Karpas-422 (cell line): ENCODE data around the gene ADD2. TPM values are rescaled to one million over a fixed set of nuclear protein-coding genes. Genes with fewer than 3 reads are reported as not detected.

Experiments used
- DNase-seq: peaks from one replicate; pipeline ENCODE4 v3.0.0-alpha.2; 2015
- H2AFZ ChIP-seq: fragments of 200-600 bp; sonication (generic); 2 replicates; pipeline ENCODE4 v1.6.1; 2014; ENCODE audit warnings: antibody characterized with exemption, low read length, mixed read lengths
- H3K27ac ChIP-seq: fragments of 200-600 bp; sonication (generic); 2 replicates; pipeline ENCODE4 v1.5.1; 2014; ENCODE audit warnings: mild to moderate bottlenecking, low read length, moderate library complexity
- H3K27me3 ChIP-seq: fragments of 200-600 bp; sonication (generic); 2 replicates; pipeline ENCODE4 v1.6.1; 2014; ENCODE audit warnings: low read length, mixed read lengths
- H3K36me3 ChIP-seq: fragments of 200-600 bp; sonication (generic); 2 replicates; pipeline ENCODE4 v1.6.1; 2014; ENCODE audit warnings: low read length, mixed read lengths; ENCODE audit not compliant: insufficient read depth
- H3K4me1 ChIP-seq: fragments of 200-600 bp; sonication (generic); 2 replicates; pipeline ENCODE4 v1.6.1; 2014; ENCODE audit warnings: mild to moderate bottlenecking, low read length, mixed read lengths
- H3K4me2 ChIP-seq: fragments of 200-600 bp; sonication (generic); 2 replicates; pipeline ENCODE4 v1.6.1; 2014; ENCODE audit warnings: low read length, low read depth, mild to moderate bottlenecking; ENCODE audit not compliant: poor library complexity, severe bottlenecking
- H3K4me3 ChIP-seq: fragments of 200-600 bp; sonication (generic); 2 replicates; pipeline ENCODE4 v1.5.1; 2014; ENCODE audit warnings: mild to moderate bottlenecking, antibody characterized with exemption, low read length, mixed read lengths
- H3K79me2 ChIP-seq: fragments of 200-600 bp; sonication (generic); 2 replicates; pipeline ENCODE4 v1.6.1; 2014; ENCODE audit warnings: mild to moderate bottlenecking, low read length, mixed read lengths
- H3K9ac ChIP-seq: fragments of 200-600 bp; sonication (generic); 2 replicates; pipeline ENCODE4 v1.6.0; 2014; ENCODE audit warnings: low read length
- H3K9me2 ChIP-seq: fragments of 200-600 bp; sonication (generic), shearing (Covaris generic); replicated peaks from 2 replicates; pipeline ENCODE4 v1.6.0; 2014; ENCODE audit warnings: mild to moderate bottlenecking, low read length, moderate library complexity; ENCODE audit not compliant: insufficient read depth
- H3K9me3 ChIP-seq: fragments of 300-700, 200-600 bp; sonication (generic); 2 replicates; pipeline ENCODE4 v1.6.1; 2014; ENCODE audit warnings: low read length, mixed read lengths
- H4K20me1 ChIP-seq: fragments of 200-600 bp; sonication (generic); 2 replicates; pipeline ENCODE4 v1.6.1; 2014; ENCODE audit warnings: mild to moderate bottlenecking, antibody characterized with exemption, low read length, low read depth; ENCODE audit not compliant: insufficient read depth
- total RNA-seq: library from RNA; depleted of rRNA; stranded (reverse); fragments of >200 nt; shearing (Covaris generic); gene quantifications from 2 replicates; pipeline ENCODE4 v1.2.3, GENCODE V29; 2014; ENCODE audit warnings: low replicate concordance

ADD2 gene
- total RNA-seq, 1 experiment from 2014 or later, result not detected

DNA sequence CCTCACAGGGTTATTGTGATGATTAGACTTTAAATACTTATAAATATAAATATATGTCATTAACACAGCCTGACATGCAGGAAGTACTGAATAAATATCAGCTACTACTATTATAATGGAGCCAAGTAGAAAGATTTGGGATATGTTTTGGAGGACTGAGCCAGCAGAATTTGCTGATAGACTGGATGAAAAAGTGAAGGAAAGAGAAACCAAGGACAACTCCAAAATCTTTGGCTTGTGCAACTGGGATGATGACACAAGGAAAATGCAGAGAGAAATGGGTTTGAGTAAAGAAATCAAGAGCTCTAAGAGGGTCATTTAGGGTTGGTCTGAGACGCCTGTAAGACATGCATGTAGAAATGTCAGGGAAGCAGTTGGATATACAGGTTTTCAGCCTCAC, 15.6 kb downstream of the ADD2 start:
- H3K9ac ChIP-seq, result no peak overlapping the region
- H3K36me3 ChIP-seq, result no peaks in the 10 kb centered on the region
- no peaks in the 10 kb centered on the region for H3K4me1 ChIP-seq
- H3K9me2 ChIP-seq, result no peaks in the 10 kb centered on the region
- H3K27ac ChIP-seq, result no peak overlapping the region
- no peak overlapping the region for H3K4me2 ChIP-seq
- no peaks in the 10 kb centered on the region for H4K20me1 ChIP-seq
- H3K79me2 ChIP-seq, result no peaks in the 10 kb centered on the region
- peaks cover 4% of the 10 kb centered on the region for H3K9me3 ChIP-seq
- no peak for DNase-seq
- no peak overlapping the region for H2AFZ ChIP-seq
- peaks cover 3% of the 10 kb centered on the region; the same call in 1 of the 2 replicates for H3K27me3 ChIP-seq
- no peak overlapping the region for H3K4me3 ChIP-seq

DNA sequence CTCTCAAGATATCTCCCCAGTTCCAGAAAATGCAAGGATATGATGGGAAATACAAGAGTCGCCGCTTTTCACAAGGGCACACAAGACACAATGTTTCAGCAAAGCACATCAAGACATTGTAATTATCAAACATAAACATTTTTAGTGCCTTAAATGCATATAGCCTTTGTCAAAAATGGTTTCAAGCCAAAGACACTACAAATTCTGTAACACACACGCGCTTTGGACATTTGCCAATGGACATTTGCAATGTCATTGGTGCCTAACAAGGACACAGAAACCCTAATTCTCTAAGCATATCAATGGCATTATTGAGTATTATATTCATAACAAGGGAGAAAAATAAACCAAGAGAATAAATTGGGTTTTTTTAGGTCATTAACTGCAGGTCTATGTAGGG, 16.1 kb downstream of the ADD2 start:
- H3K9ac ChIP-seq, result no peak overlapping the region
- H2AFZ ChIP-seq, result no peak overlapping the region
- no peaks in the 10 kb centered on the region for H3K9me2 ChIP-seq
- no peaks in the 10 kb centered on the region for H4K20me1 ChIP-seq
- H3K79me2 ChIP-seq, result no peaks in the 10 kb centered on the region
- peaks cover 7% of the 10 kb centered on the region for H3K9me3 ChIP-seq
- no peak overlapping the region for H3K27ac ChIP-seq
- H3K27me3 ChIP-seq, result peaks cover 5% of the 10 kb centered on the region; the same call in 1 of the 2 replicates
- H3K4me1 ChIP-seq, result no peaks in the 10 kb centered on the region
- H3K4me3 ChIP-seq, result no peak overlapping the region
- no peak overlapping the region for H3K4me2 ChIP-seq
- DNase-seq, result no peak
- no peaks in the 10 kb centered on the region for H3K36me3 ChIP-seq

DNA sequence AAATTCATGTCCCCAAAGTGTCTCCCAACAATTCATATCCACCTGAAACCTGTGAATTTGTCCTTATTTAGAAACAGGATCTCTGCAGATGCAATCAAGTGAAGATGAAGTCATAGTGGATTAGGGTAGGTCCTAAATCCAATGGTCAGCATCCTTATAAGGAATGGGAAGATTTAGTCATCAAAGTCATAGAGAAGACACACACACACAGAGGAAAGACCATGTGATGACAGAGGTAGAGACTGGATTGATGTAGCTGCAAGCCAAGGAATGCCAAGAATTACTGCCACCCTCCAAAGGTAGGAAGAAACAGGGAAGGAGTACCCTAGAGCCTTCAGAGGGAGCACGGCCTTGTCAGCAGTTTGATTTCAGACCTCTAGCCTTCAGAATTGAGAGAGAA, 17.7 kb downstream of the ADD2 start:
- Histone ChIP-seq H3K4me1 (no peaks in the 10 kb centered on the region), H3K4me2 (no peak overlapping the region), H3K27me3 (peaks cover 5% of the 10 kb centered on the region; the same call in 1 of the 2 replicates), H4K20me1 (no peaks in the 10 kb centered on the region), H3K9ac (no peak overlapping the region), H3K36me3 (no peaks in the 10 kb centered on the region), H3K79me2 (no peaks in the 10 kb centered on the region), H3K9me2 (no peaks in the 10 kb centered on the region), H3K4me3 (no peak overlapping the region), H2AFZ (no peak overlapping the region), H3K27ac (no peak overlapping the region), H3K9me3 (peaks cover 7% of the 10 kb centered on the region)
- no peak for DNase-seq

DNA sequence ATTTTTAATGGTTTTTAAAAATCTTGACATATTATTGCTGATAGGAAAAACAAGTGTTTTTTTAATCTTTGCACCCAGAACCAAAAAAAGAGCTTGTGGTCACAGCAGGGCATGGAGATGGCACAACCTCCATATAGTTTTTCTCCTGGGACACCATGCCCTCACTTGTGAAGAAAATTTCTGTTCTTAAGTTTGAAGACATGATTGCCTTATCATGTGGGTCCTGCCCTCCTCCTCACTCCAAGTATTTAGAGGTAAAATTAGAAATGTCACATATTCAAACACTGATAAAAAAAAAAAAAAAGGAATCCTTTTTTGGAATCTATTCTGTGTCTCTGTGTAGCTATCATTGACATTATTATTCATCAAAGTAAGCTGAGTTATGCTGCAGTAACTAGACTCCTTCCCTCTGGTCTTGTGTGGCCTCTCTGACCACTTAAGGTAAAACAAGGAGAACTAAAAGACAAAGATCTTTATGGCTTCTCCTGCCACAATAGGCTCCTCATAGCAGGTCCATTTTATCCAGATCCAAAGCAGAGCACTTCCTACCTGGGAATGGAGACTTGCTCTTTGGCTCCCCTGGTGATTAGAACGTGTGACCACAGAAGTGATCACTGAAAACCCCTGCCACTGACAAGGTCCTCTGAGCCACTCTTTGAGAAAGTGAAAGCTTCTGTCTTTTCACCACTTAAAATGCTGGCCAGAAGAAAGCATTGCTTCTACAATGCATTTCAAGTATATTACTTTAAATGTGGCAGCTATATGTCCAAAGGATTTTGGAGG, 19.8 kb downstream of the ADD2 start:
- H3K4me1 ChIP-seq, result no peaks in the 10 kb centered on the region
- H4K20me1 ChIP-seq, result no peaks in the 10 kb centered on the region
- no peak overlapping the region for H3K4me2 ChIP-seq
- no peak for DNase-seq
- H3K27ac ChIP-seq, result no peak overlapping the region
- no peak overlapping the region for H2AFZ ChIP-seq
- peaks cover 5% of the 10 kb centered on the region; the same call in 1 of the 2 replicates for H3K27me3 ChIP-seq
- no peaks in the 10 kb centered on the region for H3K79me2 ChIP-seq
- H3K9ac ChIP-seq, result no peak overlapping the region
- H3K36me3 ChIP-seq, result no peaks in the 10 kb centered on the region
- H3K9me2 ChIP-seq, result no peaks in the 10 kb centered on the region
- H3K4me3 ChIP-seq, result no peak overlapping the region
- H3K9me3 ChIP-seq, result peaks cover 7% of the 10 kb centered on the region

DNA sequence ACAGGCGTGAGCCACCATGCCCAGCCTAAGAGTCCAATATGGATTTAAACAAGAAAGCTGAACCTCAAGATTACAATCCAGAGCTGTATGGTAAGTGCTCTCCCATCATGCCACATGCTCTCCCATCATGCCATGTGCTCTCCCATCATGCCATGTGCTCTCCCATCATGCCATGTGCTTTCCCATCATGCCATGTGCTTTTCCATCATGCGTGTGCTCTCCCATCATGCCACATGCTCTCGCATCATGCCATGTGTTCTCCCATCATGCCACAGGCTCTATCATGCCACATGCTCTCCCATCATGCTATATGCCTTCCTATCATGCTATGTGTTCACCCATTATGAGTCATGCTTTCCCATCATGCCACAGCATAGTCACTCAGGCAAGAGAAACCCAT, 20.7 kb downstream of the ADD2 start:
- no peak for DNase-seq
- Histone ChIP-seq H3K9me2 (no peaks in the 10 kb centered on the region), H3K4me3 (no peak overlapping the region), H4K20me1 (no peaks in the 10 kb centered on the region), H3K4me2 (no peak overlapping the region), H3K9ac (no peak overlapping the region), H2AFZ (no peak overlapping the region), H3K27me3 (peaks cover 5% of the 10 kb centered on the region; the same call in 1 of the 2 replicates), H3K9me3 (peaks cover 7% of the 10 kb centered on the region), H3K79me2 (no peaks in the 10 kb centered on the region), H3K27ac (no peak overlapping the region), H3K4me1 (no peaks in the 10 kb centered on the region), H3K36me3 (no peaks in the 10 kb centered on the region)

DNA sequence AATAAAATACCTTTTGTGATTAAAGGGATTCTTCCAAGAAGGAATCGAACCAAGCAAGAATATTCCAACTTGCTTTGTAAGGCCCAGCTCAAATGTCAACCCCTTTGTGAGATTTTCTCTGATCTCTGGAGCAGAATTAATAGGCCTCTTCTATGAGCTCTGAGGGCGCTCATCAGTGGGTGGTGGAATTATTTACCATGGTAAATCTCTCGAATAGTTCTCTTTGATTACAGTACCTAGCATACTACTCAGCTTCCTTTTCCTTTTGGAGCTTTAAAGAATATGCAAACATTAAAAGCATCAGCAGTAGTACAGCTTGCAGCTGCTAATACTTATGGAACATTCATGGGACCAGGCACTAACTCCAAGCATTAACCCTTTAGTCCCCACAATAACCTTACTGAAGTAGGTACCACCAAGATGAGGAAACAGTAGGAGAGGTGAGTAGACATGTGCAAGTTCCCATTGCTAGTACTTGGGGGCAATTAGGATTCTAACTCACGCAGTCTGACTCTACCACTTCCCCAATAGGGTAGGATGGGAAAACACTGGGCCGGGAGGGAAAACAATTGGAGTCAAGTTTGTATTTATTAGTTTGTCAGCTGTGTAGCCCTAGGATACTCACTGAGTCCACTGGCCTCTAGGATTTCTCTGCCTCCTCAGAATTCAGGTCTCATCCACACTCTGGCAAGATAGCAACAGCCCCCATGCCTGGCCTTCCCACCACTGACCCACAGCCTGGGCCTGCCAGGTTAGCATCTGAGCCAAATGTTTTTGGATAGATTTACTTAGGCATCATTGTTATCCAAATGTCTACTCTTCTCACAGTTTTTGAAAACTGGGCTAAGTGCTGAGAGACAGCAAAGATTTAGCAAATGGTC, 21.7 kb downstream of the ADD2 start:
- H3K79me2 ChIP-seq, result no peaks in the 10 kb centered on the region
- no peak for DNase-seq
- no peaks in the 10 kb centered on the region for H4K20me1 ChIP-seq
- no peak overlapping the region for H2AFZ ChIP-seq
- H3K4me1 ChIP-seq, result no peaks in the 10 kb centered on the region
- no peaks in the 10 kb centered on the region for H3K36me3 ChIP-seq
- no peak overlapping the region for H3K27ac ChIP-seq
- H3K4me3 ChIP-seq, result no peak overlapping the region
- H3K9me2 ChIP-seq, result no peaks in the 10 kb centered on the region
- peaks cover 7% of the 10 kb centered on the region for H3K9me3 ChIP-seq
- H3K9ac ChIP-seq, result no peak overlapping the region
- no peak overlapping the region for H3K4me2 ChIP-seq
- peaks cover 5% of the 10 kb centered on the region; the same call in 1 of the 2 replicates for H3K27me3 ChIP-seq

DNA sequence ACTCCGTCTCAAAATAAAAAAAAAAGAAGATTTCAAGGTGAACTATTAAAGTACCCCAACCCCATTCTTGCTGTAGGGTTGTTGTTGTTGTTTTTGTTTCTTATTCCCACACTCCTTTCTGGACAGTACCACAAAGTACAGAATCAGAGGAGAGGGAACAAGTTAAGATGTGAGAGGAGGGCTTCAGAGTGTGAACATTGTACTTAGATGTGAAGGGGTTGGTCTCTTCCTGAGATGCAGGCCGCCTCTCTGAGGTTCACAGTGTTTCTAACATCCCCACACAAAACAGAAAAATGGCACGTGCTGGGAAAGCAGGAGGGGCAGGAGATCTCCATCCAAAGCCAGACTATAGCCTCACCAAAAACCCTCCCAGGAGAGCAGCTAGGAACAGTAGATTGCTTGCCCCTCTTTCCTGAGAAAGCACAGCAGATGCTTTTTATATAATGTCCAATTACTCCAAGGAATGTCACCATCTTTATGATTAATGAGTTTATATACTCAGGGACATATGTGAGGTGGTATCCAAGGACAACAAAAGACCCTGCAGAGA, 22.6 kb downstream of the ADD2 start:
- H3K27ac ChIP-seq, result no peak overlapping the region
- H3K9me2 ChIP-seq, result no peaks in the 10 kb centered on the region
- no peaks in the 10 kb centered on the region for H4K20me1 ChIP-seq
- no peak overlapping the region for H2AFZ ChIP-seq
- H3K4me3 ChIP-seq, result no peak overlapping the region
- no peaks in the 10 kb centered on the region for H3K79me2 ChIP-seq
- no peak for DNase-seq
- no peak overlapping the region for H3K9ac ChIP-seq
- H3K4me1 ChIP-seq, result no peaks in the 10 kb centered on the region
- no peaks in the 10 kb centered on the region for H3K36me3 ChIP-seq
- H3K27me3 ChIP-seq, result peaks cover 5% of the 10 kb centered on the region; the same call in 1 of the 2 replicates
- H3K9me3 ChIP-seq, result peaks cover 7% of the 10 kb centered on the region
- no peak overlapping the region for H3K4me2 ChIP-seq

DNA sequence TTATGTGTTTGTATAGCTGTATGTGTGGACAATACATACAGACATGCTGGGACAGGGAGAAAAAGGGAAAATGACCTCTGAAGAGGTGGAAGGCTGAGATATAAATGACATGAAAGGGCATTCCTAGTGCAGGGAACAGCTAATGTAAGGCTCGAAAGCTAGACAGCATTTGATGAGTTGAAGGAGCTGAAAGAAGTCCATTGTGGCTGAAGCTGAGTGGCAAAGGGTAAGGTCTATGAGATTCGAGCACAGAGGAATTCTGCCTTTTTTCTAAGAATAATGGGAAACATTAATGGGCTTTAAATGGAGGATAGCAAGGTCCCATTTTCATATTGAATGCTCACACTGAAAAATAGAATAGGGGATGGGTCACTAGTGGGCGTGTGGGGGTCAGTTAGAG, 23.6 kb downstream of the ADD2 start:
- Histone ChIP-seq H3K79me2 (no peaks in the 10 kb centered on the region), H4K20me1 (no peaks in the 10 kb centered on the region), H3K9me3 (peaks cover 7% of the 10 kb centered on the region), H3K9ac (no peak overlapping the region), H3K4me3 (no peak overlapping the region), H2AFZ (no peak overlapping the region), H3K36me3 (no peaks in the 10 kb centered on the region), H3K9me2 (no peaks in the 10 kb centered on the region), H3K27ac (no peak overlapping the region), H3K27me3 (peaks cover 5% of the 10 kb centered on the region; the same call in 1 of the 2 replicates), H3K4me1 (no peaks in the 10 kb centered on the region), H3K4me2 (no peak overlapping the region)
- DNase-seq, result no peak
